GM21526 (cell line): ENCODE results near the gene MIEF1.

ENCODE experiments used
- ATAC-seq: cut with Tn5 transposase; IDR thresholded peaks from one replicate; pipeline ENCODE4 v1.9.1; 2021; ENCODE audit warnings: moderate library complexity; ENCODE audit not compliant: unreplicated experiment, low FRiP score

MIEF1 gene

DNA sequence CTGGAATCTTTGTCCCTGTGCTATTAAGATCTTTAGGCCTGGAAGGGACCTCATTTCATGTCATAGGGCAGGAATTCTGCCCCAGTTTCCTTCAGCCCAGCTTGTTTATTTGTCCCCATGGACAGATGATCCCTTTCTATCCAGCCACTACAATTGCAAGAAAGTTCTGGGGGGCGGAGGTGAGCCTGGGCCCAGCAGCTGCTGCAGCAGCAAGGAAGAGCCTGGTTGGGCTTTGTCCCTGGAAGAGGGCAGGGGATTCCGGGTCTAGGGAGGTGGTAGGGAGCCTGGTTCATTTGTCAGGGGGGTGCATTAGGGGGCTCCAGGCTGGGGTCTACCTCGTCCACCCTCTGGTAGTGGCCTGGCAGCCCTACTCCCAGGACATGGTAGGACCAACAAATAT is 52.1 kb downstream of the MIEF1 start:
- no peak for ATAC-seq

DNA sequence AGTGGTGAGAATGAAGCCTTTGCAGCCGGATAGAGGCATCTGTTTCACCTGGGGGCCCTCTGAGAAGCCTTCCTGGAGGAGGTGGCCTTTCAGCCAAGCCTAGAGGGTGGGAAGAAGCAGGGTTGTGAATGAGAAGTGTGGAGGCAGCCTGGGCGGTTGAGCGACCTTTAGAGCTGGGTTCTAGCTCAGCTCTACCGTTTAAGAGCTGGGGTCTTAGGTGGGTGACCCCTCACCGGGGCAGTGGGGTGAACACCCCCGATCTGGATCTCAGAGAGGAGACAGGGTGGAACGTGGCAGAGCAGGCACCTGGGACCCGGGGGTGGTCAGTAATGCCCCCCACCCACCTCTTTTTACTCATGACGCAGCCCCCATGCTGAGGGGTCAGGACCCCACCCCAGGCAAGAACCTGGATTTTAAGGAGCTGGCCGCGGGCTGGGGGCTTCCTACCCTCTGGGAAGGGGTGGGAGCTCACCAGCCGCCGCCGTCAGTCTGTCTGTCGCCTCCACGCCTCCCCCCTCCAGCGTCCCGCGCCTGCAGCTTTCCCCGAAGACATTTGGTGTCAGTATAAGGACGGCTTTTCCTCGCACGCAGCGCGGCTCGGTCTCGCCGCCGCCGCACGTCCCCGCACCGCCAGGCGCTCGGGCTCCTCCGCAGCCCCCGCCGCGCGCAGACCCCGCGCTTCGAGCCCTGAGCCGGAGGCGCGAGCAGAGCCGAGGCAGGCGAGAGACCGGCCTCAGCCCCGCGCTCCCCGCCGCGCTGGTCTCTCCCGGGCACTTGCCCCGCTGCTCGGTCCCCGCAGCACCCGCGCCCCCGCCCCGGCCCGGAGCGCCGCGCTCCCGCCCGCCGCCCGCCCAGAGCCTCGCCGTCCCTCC is 55.1 kb downstream of the MIEF1 start:
- no peak for ATAC-seq

DNA sequence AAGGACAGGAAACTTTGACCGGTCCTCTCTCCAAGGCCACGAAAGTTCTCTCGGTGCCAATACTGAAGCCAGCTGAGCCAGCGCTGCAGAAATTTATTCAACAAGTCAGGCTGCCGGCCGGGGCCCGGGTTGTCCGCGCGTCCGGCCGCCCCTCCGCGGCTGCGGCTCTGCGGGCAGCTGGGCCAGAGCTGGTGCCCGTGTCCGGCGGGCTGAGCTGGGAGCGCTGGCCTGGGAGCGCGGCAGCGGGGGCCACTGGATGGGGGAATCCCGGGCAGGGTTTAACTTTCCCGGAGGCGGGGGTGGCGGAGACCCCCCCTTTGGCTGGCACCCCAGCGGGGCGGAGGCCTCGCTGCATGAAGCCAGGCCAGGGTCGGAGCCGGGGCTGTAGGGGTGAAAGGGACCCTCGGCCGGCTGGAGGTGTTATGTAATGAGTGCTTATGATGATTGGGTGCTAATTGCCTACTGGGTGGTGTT is 56.2 kb downstream of the MIEF1 start:
- no peak for ATAC-seq

DNA sequence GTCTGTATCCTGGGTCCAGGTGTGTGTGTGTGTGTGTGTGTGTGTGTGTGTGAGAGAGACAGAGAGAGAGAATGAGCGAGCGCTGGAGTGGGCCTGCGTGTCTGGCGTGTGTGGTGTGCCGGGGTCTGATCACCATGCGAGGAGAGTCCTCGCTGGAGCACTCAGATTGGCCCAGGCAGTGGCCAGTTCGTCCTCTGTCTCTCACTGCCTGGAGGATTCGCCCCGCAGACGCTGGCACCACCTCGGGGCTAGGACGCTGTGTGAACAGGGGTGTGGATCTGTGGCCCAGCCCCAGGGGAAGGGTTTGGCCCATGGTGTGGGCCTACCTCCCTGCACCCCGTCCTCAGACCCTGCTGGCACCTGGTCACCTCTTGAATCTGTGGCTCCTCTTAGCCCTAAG is 56.9 kb downstream of the MIEF1 start:
- no peak for ATAC-seq

DNA sequence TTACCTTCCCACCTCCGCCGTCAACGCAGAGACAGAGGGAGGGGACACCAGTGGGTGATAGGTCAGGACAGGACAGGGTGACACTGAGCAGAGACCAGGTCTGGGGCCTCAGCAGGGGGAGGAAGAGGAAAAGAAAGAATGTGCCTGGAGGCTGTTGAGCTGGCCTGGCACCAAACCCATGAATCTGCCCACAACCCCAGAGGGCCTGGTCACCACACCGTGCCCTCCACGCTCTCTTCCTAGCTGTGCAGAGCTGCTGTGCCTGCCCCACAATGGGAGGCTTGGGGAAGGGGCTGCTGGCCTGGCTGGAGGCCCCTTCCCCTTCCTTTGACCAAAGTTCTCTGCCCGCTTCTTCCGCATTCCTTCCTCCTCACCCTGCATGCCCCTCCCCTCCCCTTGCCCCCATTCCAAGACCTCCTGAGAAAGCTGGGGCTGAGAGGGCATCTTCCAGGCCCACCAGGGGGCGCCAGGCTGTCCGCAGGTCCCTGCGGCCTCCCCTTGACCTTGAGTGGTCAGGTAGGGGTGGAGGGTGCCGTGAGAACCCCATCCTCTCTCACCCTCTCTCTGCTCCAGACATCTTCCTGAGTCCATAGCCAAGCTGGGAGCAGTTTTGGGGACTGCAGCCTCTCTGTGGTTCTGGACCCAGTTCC is 57.5 kb downstream of the MIEF1 start:
- ATAC-seq, result no peak

DNA sequence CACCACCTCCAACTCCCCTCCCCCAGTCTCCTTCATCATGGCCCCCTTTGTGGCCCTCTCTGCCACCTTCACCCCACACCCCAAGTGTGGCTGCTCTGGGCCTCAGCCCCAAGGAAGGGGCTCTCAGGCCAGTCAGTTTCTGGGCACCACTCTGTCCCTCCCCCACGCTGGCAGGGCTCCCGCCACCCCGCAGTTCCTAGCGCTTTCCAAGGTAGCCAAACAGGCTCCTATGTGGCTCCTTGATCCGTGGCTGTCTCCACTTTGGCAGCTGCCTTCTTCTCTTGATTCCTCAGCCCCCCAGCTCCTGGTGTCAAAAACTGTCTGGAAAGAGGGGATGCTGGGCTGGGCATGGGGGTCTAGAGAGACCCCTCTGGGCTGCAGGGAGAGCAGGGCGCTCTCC is 58.0 kb downstream of the MIEF1 start:
- no peak for ATAC-seq

DNA sequence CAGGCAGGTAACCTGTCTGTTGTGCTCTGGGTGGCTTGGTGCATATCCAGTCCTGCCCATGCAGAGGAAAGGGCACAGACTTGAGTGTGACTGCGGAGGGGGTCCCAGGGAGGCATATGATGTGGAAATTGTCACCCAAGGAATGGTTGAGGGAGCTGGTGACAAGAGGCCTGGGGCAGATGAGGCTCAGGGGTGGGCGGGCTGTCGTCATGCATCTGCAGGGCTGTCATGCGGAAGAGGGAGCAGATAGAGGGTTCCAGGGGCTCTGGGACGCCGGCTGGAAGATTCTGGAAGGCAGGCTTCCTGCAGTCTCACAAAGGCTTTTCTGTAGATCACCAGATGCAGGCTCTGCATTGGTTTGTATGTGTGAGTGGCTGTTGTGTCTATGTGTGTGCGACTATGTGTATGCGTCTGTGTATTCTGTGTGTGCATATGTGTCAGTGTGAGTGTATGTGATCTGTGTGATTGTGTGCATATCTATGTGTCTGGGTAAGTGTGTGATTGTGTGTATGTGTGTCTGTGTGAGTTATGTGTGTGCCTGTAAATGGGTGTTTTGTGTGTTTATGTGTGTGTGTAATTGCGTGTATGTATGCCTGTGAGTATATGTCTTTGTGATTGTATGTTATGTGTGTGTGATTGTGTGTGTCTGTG is 60.9 kb downstream of the MIEF1 start:
- no peak for ATAC-seq

DNA sequence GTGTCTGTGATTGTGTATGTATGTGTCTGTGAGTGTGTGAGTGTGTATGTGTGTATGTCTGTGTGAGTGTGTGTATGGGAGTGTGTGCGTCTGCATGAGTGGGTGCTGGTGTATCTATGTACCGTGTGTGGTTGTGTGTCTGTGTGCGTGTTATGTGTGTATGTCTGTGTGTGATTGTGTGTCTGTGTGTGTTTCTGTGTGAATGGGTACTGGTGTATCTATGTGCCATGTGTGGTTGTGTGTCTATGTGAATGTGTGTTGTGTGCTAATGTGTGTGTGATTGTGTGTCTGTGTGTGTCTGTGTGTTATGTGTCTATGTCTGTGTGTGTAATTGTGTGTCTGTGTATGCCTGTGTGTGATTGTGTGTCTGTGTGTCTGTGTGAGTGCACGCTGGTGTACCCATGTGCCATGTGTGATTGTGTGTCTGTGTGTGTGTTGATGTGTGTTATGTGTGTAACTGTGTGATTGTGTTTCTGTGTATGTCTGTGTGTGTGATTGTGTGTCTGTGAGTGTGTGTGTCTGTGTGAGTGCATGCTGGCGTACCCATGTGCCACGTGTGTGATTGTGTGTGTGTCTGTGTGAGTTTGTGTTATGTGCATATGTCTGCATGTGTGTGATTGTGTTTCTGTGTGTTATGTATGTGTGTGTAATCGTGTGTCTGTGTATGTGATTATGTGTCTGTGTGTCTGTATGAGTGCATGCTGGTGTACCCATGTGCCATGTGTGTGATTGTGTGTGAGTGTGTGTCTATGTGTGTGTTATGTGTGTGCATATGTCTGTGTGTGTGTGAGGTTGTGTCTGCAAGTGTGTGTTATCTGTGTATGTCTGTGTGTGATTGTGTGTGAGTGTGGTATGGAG is 61.7 kb downstream of the MIEF1 start:
- no peak for ATAC-seq

DNA sequence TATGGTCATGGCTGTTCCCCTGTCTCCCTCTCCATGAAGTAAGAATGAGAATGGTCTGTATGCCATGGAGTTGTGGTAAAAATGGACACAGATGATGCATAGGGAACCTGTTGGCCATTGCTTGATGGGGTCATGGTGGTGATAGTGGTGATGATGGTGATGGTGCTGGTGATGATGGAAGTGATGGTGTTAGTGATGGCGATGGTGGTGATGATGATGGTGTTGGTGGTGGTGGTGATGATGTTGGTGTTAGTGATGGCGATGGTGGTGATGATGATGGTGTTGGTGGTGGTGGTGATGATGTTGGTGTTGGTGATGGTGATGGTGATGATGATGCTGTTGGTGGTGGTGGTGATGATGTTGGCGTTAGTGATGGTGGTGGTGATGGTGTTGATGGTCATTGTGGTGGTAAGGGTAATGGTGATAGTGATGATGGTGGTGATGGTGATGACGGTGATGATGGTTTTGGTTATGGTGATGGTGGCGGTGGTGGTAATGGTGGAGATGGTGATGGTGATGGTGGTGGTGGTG is 63.4 kb downstream of the MIEF1 start:
- no peak for ATAC-seq

DNA sequence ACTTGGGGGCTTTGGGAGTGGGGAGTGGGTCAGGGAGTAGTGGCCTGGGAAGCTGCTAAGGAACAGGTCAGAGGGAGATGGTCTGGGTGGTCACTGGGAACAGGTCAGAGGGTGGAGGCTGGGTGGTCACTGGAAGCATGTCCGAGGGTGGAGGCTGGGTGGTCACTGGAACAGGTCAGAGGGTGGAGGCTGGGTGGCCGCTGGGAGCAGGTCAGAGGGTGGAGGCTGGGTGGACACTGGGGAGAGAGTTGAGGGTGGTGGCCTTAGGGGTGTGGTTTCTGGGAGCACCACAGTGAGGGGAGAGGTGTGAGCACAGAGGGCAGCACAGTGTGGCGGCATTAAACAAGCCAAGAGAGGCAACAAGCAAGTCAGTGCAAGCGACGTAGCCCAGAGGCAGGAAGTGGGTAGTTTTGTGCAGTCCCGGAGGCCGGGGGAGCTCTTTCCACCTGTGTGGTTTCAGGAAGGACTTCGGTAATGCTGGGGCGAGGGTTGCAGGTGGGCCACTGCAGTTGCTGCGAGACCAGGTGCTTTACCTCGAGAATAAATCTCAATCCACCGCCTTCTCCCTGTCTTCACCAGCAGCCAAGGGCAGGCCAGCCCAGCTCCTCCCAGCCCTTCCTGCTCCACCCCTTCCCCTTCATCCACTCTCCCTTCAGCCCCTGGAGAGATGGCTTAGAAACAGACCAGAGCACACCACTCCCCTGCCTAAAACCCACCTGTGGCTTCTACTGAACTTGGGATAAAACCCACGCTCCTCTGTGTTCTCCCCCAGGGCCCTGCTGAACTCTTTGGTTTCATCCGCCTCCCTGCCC is 65.3 kb downstream of the MIEF1 start:
- ATAC-seq, result no peak
